ENCODE measurements around the gene MYLK4.

Gene MYLK4

DNA sequence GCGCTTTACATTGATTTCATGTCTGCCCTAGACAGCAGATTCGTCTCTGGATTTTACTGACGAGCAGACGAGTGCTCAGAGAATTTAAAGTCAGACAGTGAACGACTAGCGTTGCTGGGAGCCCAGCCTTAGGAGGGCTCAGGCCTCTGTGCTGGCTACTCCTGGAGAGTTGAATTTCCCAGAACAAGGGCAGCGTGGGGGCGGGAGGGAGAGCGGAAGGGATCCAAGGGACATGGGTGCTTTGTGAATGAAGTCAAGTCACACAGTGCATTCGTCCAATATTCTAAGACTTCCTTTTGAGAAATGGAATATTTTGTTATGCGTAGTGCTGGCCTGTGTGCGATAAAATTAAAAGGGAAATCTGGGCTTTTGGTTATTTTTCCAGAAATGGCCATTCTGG is 126.5 kb downstream of the MYLK4 start:
- DNase-seq, result no peak

GRCh38 chr6:2623295-2623694 is 127.4 kb downstream of the MYLK4 start:
- DNase-seq, result no peak

DNA sequence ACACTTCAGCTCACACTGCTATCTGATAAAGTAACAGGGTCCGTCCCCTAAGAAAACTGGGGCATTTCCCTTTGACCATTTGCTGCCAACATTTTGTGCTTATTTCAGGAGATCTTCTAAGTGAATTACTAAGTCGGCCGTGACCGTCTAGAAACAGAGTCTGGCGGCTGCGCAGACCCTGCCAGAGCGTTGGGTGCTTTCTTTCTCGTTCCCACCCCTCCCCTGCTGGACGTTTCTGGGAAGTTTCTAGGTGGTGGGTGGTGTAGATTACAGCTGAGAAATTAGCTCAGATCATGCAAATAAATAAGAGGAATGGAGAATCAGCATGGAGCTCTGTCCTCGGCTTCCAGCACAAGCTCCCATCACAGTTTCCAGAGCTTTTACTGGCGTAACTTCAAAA is 128.1 kb downstream of the MYLK4 start:
- no peak for DNase-seq

DNA sequence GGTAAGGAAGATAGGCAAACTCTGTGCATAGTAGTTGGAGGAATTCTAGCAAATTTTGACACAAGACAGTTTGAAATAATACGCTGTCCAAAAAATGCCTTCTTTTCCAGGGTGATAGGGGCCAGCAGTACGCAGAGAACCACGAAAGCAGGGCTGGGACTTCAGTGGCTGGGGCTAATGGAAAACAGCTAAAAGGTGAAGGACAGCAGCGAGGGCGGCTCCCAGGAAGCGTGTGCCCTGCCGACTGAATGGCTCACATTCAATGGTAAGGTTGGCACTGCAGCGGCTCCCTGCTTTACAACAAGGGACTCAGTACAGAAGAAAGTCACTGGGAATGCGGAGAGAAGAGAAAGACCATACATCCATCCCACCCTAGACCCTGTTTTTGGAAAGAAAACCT is 131.1 kb downstream of the MYLK4 start:
- no peak for DNase-seq

- no peak for DNase-seq
These were observed 133.0 kb downstream of the MYLK4 start for GRCh38 chr6:2617729-2618128.

DNA sequence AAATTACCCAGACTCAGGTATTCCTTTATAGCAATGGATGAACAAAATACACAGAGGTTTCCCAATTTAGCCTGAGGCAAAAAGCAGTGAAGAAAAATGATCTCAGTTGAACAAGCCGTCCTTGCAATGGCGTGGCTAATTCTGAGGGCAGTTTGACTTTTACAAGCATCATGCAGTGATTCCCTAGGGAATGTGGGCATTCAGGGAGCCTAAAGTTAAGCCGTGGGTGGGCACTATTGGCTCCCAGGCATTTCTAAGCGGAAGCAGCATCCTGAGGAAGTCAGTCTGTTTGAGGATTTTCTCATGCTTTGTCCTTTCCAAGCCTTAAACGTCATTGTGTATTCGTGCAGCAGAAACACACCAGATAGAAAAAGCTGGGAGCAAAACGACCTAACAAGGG is 133.9 kb downstream of the MYLK4 start:
- DNase-seq, result no peak

DNA sequence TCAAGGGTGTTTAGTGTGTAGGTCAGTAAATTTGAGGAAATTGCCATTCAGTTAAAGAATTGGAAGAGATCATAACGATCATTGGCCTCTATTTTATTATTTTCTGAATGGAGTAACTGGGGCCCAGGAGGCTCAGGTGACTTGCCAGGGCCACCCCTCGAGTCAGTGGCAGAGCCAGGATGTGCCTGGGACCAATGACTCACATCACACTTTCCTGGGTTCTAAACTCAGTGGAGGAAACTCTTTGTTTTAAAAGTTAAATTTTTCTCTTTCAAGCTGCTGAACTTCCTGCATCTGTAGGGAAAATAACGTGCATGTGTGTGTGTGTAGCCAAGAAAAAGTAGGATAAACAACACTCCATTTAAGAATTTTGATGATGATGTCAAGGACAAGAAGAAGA is 135.5 kb downstream of the MYLK4 start:
- DNase-seq, result no peak

GRCh38 chr6:2614846-2615245 is 135.9 kb downstream of the MYLK4 start:
- no peak for DNase-seq

DNA sequence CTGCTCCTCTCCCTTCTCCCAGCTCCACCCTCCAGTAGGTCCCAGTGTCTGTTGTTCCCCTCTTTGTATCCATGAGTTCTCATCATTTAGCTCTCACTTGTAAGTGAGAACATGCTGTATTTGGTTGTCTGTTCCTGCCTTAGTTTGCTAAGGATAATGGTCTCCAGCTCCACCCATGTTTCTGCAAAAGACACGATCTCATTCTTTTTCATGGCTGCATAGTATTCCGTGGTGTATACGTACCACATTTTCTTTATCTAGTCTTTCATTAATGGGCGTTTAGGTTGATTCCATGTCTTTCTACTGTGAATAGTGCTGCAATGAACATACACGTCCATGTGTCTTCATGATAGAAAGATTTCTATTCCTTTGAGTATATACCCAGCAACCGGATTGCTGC is 136.6 kb downstream of the MYLK4 start:
- no peak for DNase-seq

All from CD4-positive, alpha-beta T cell treated with Interleukin-4 for 4 hours (primary cell).